ENCODE data around the gene PLCB3.
"Not testable (repeated sequence)": the region's sequence is repeated elsewhere in the genome, so short reads cannot be mapped to it uniquely, and the experiment has no call there.

The PLCB3 gene

DNA sequence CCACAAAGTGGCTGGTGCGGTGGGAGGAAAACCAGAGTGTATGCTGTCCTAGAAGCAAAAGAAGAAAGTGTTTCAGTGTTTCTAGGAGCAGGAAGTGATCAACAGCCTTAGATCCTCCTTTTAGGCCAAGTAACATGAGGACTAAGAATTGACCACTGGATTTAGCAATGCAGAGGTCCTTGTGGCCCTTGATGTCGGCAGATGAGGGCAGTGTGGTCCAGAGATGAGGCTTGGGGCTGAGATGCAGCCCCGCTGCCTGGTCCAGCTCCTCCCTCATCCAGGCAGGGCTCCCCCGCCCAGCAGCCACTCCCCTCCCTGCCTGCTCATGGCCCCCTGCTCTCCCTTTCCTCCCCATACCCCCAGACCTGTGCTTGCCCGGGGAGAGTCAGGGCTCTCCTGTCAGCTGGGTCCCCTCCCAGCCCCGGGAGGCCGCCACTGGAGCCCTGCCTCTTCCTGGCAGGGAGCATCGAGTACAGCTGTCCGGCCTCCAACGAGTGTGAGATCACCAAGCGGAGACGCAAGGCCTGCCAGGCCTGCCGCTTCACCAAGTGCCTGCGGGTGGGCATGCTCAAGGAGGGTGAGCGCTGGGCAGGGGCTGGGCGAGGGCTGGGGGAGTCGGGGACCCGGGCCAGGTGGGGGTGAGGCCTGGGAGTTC lies 62.3 kb downstream of the PLCB3 start:
- H3K9me3 ChIP-seq: no peaks in the 10 kb centered on the region
- DNase-seq: no peak
- H3K4me1 ChIP-seq: no peaks in the 10 kb centered on the region
- H3K27me3 ChIP-seq: no peaks in the 10 kb centered on the region
- no peak for TF ChIP-seq CTCF (IDR thresholded peaks at IDR 0.05; ENCODE audit: low read depth, low read length)
- H3K36me3 ChIP-seq: 0 out of 2 replicates have a peak, but pooled peaks cover 6% of the 10 kb centered on the region
- no peak overlapping the region for H3K4me3 ChIP-seq (ENCODE audit: low read depth, low read length)

- no peaks in the 10 kb centered on the region for H3K27me3 ChIP-seq
- no peaks in the 10 kb centered on the region for H3K9me3 ChIP-seq
- TF ChIP-seq CTCF (IDR thresholded peaks at IDR 0.05; ENCODE audit: low read depth, low read length): 0 out of 2 replicates have a peak, but pooled peaks have one; percentile 19
- 0 out of 2 replicates have a peak, but pooled peaks cover 6% of the 10 kb centered on the region for H3K36me3 ChIP-seq
- no peak for DNase-seq
- H3K4me1 ChIP-seq: no peaks in the 10 kb centered on the region
- H3K4me3 ChIP-seq (ENCODE audit: low read depth, low read length): no peak overlapping the region
These were observed 62.9 kb downstream of the PLCB3 start for GRCh38 chr11:64314146-64314804.

DNA sequence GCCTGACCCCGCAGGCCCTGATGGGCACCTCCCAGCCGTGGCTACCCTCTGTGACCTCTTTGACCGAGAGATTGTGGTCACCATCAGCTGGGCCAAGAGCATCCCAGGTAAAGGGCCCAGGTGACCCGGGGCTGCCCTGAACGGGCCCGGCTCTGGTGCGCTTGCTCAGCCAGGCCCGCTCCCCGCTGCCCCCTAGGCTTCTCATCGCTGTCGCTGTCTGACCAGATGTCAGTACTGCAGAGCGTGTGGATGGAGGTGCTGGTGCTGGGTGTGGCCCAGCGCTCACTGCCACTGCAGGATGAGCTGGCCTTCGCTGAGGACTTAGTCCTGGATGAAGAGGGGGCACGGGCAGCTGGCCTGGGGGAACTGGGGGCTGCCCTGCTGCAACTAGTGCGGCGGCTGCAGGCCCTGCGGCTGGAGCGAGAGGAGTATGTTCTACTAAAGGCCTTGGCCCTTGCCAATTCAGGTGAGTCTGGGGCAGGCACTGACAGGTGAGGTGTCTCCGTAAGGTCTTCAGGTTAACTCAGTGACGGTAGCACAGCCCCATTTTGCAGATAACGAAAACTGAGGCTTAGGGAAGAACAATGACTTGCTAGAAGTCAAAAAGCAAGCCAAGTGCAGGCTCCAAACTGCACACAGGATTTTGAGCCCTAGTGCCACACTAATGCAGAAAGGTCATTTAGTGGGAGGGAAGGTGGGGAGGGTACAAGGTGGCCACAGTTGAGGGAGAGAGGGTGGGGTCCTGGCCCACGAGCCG lies 63.7 kb downstream of the PLCB3 start:
- DNase-seq: no peak
- Histone ChIP-seq H3K9me3 (no peaks in the 10 kb centered on the region), H3K4me3 (ENCODE audit: low read depth, low read length) (no peak overlapping the region), H3K4me1 (no peaks in the 10 kb centered on the region), H3K36me3 (0 out of 2 replicates have a peak, but pooled peaks cover 6% of the 10 kb centered on the region), H3K27me3 (no peaks in the 10 kb centered on the region)
- no peak for TF ChIP-seq CTCF (IDR thresholded peaks at IDR 0.05; ENCODE audit: low read depth, low read length)

DNA sequence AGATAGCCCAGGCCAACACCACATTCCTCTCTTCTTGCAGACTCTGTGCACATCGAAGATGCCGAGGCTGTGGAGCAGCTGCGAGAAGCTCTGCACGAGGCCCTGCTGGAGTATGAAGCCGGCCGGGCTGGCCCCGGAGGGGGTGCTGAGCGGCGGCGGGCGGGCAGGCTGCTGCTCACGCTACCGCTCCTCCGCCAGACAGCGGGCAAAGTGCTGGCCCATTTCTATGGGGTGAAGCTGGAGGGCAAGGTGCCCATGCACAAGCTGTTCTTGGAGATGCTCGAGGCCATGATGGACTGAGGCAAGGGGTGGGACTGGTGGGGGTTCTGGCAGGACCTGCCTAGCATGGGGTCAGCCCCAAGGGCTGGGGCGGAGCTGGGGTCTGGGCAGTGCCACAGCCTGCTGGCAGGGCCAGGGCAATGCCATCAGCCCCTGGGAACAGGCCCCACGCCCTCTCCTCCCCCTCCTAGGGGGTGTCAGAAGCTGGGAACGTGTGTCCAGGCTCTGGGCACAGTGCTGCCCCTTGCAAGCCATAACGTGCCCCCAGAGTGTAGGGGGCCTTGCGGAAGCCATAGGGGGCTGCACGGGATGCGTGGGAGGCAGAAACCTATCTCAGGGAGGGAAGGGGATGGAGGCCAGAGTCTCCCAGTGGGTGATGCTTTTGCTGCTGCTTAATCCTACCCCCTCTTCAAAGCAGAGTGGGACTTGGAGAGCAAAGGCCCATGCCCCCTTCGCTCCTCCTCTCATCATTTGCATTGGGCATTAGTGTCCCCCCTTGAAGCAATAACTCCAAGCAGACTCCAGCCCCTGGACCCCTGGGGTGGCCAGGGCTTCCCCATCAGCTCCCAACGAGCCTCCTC lies 64.6 kb downstream of the PLCB3 start:
- H3K36me3 ChIP-seq; H3K4me3 ChIP-seq (ENCODE audit: low read depth, low read length); DNase-seq; H3K9me3 ChIP-seq; H3K4me1 ChIP-seq; H3K27me3 ChIP-seq: not testable (repeated sequence)

DNA sequence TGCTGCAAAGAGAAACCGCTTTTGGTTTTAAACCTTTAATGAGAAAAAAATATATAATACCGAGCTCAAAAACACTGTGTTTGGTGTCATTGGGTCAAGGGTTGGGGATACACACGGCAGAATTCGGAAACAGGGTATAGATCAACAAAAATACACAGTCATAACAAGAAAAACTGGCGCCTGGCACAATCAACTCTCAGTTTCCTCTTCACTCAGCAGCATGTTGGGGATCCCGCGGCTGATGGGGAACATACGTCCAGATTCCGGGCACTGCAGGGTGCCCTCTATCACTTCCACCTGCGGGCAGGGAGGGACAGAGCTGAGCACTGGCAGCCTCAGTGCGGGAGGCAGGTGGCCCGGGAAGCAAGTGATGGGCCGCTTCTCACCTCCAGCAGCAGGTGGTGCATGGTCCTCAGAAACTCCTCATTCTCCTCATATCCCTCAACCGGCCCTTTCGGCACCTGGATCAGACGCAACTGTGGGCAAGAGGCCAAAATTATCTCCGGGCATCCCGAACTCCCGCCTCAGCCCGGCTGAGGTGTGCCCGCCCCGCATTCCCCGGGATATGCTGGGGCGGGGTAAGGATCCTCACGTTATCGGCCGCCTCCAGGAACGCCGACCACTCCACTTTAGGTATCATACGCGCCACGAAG lies 65.5 kb downstream of the PLCB3 start:
- DNase-seq: no peak
- TF ChIP-seq CTCF (IDR thresholded peaks at IDR 0.05; ENCODE audit: low read depth, low read length): 0 out of 2 replicates have a peak, but pooled peaks have one; percentile 4
- Histone ChIP-seq H3K36me3 (0 out of 2 replicates have a peak, but pooled peaks cover 6% of the 10 kb centered on the region), H3K27me3 (no peaks in the 10 kb centered on the region), H3K4me1 (no peaks in the 10 kb centered on the region), H3K9me3 (no peaks in the 10 kb centered on the region), H3K4me3 (ENCODE audit: low read depth, low read length) (peak overlapping the region; percentile 78)

Data from BE2C (cell line).